Measurements from ENCODE around the gene THOC7.

THOC7 gene

GRCh38 chr3:63819151-63819398, 44.5 kb downstream of the THOC7 start, which contains the start of gene C3orf49:
TSS of gene C3orf49 (plus strand) at chr3:63819299. CDS start at chr3:63819472, 173 bp downstream.
- H3K36me3 ChIP-seq (ENCODE audit: control insufficient read depth, insufficient read depth, low read length): no peaks in the 10 kb centered on the region
- no peak within 1 kb of the TSS for H3K4me3 ChIP-seq (ENCODE audit: low read depth, low read length)
- H3K4me1 ChIP-seq (ENCODE audit: control insufficient read depth, insufficient read depth, low read length): peaks cover 2% of the 10 kb centered on the region
- H3K9me3 ChIP-seq (ENCODE audit: control insufficient read depth, insufficient read depth, low read length): no peaks in the 10 kb centered on the region
- H3K27me3 ChIP-seq (ENCODE audit: control insufficient read depth, insufficient read depth, low read length): no peaks in the 10 kb centered on the region
- H3K9ac ChIP-seq (ENCODE audit: low read depth, low read length): no peak within 1 kb of the TSS

DNA sequence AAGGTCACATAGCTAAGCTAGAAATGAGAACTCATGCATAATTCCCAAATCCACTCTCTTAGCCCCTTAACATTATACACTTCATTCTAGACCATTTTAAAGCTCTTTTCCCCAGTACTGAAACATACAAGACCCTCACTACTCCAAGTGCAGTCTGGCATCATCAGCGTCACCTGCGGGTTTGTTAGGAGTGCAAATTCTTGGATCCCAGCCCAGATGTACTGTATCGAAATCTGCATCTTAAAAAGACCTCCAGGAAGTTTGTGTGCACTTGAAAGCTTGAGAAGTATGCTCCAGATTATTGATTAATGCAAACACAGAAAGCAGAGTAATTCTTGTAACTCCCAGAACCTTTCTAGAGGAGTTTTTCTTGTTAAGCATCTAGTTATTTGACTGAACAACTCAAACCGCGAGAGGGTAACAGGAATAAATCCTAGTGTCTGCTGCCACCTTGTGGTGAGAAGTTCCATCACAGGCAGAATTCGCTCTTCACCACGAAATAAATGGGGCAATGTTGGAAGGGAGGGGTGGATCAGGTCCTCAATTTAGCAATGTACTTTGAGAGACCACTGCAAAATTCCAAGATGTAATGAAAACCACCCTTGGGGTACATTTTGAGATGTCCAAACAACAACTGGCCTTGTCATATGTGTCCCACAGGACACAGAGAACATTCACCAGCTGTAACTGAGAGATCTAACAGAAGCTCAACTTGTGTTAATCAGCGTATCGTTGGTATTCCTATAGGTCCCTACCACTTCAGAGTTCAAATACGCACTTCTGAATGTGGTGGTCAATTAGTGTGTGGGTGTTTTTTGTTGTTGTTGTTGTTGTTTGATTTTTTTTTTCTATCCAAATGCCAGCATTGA, 45.1 kb downstream of the THOC7 start:
- no peaks in the 10 kb centered on the region for H3K36me3 ChIP-seq (ENCODE audit: control insufficient read depth, insufficient read depth, low read length)
- H3K9me3 ChIP-seq (ENCODE audit: control insufficient read depth, insufficient read depth, low read length): no peaks in the 10 kb centered on the region
- no peak overlapping the region for H3K4me3 ChIP-seq (ENCODE audit: low read depth, low read length)
- no peak overlapping the region for H3K9ac ChIP-seq (ENCODE audit: low read depth, low read length)
- H3K27me3 ChIP-seq (ENCODE audit: control insufficient read depth, insufficient read depth, low read length): no peaks in the 10 kb centered on the region
- H3K4me1 ChIP-seq (ENCODE audit: control insufficient read depth, insufficient read depth, low read length): peaks cover 2% of the 10 kb centered on the region

DNA sequence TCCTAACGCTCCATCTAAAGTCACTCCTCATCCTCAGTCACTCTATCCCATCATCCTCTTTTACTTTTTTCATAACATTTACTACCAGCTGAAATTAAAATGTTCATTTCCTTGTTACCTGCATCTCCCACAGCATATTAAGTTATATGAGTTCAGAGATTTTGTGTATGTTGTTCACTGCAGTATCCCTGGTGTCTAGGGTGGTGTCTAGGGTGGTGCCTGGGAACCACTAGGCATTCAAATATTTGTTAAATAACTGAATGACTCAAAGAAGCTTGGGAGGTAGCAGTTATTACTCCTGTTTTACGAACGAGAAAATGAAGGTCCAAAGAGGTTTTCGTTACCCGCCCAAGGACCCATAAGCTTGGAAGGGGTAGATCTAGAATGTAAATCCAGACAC, 46.4 kb downstream of the THOC7 start:
- no peaks in the 10 kb centered on the region for H3K36me3 ChIP-seq (ENCODE audit: control insufficient read depth, insufficient read depth, low read length)
- H3K27me3 ChIP-seq (ENCODE audit: control insufficient read depth, insufficient read depth, low read length): no peaks in the 10 kb centered on the region
- H3K9ac ChIP-seq (ENCODE audit: low read depth, low read length): no peak overlapping the region
- H3K4me1 ChIP-seq (ENCODE audit: control insufficient read depth, insufficient read depth, low read length): peaks cover 2% of the 10 kb centered on the region
- H3K4me3 ChIP-seq (ENCODE audit: low read depth, low read length): no peak overlapping the region
- no peaks in the 10 kb centered on the region for H3K9me3 ChIP-seq (ENCODE audit: control insufficient read depth, insufficient read depth, low read length)

DNA sequence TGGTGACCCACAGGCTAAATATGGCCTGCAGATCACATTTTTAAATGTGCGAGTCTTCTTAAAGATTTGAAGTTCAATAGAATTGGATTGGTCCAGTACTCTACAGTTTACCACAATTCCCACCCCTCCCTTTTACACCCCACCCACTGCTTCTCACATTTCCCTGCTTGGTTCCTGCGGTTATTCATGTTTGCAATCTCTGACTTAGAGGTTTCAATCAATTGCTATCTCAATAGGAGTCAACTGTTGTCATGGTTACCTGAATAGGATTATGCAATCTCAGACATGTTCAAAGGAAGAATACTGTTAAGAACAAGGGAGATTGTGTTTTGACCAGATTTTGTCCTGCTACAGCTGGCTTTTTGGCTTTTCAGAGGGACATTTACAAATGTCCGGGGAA, 49.4 kb downstream of the THOC7 start:
- no peaks in the 10 kb centered on the region for H3K36me3 ChIP-seq (ENCODE audit: control insufficient read depth, insufficient read depth, low read length)

GRCh38 chr3:63809607-63810006, 54.0 kb downstream of the THOC7 start:
- Histone ChIP-seq H3K9ac (ENCODE audit: low read depth, low read length) (no peak overlapping the region), H3K4me3 (ENCODE audit: low read depth, low read length) (no peak overlapping the region), H3K4me1 (ENCODE audit: control insufficient read depth, insufficient read depth, low read length) (peaks cover 2% of the 10 kb centered on the region), H3K9me3 (ENCODE audit: control insufficient read depth, insufficient read depth, low read length) (no peaks in the 10 kb centered on the region), H3K36me3 (ENCODE audit: control insufficient read depth, insufficient read depth, low read length) (no peaks in the 10 kb centered on the region), H3K27me3 (ENCODE audit: control insufficient read depth, insufficient read depth, low read length) (no peaks in the 10 kb centered on the region)

More for the DNA sequence above, 49.4 kb downstream of the THOC7 start:
- no peak overlapping the region for H3K4me3 ChIP-seq (ENCODE audit: low read depth, low read length)
- peaks cover 2% of the 10 kb centered on the region for H3K4me1 ChIP-seq (ENCODE audit: control insufficient read depth, insufficient read depth, low read length)
- H3K9me3 ChIP-seq (ENCODE audit: control insufficient read depth, insufficient read depth, low read length): no peaks in the 10 kb centered on the region
- H3K9ac ChIP-seq (ENCODE audit: low read depth, low read length): no peak overlapping the region
- no peaks in the 10 kb centered on the region for H3K27me3 ChIP-seq (ENCODE audit: control insufficient read depth, insufficient read depth, low read length)

- Histone ChIP-seq H3K4me1 (ENCODE audit: control insufficient read depth, insufficient read depth, low read length) (no peaks in the 10 kb centered on the region), H3K9ac (ENCODE audit: low read depth, low read length) (no peak overlapping the region)
These were observed 55.0 kb downstream of the THOC7 start for GRCh38 chr3:63808633-63809032.

GRCh38 chr3:63807961-63808565, 55.5 kb downstream of the THOC7 start:
- Histone ChIP-seq H3K4me3 (ENCODE audit: low read depth, low read length) (no peak overlapping the region), H3K9me3 (ENCODE audit: control insufficient read depth, insufficient read depth, low read length) (no peaks in the 10 kb centered on the region), H3K9ac (ENCODE audit: low read depth, low read length) (no peak overlapping the region), H3K4me1 (ENCODE audit: control insufficient read depth, insufficient read depth, low read length) (no peaks in the 10 kb centered on the region), H3K36me3 (ENCODE audit: control insufficient read depth, insufficient read depth, low read length) (no peaks in the 10 kb centered on the region), H3K27me3 (ENCODE audit: control insufficient read depth, insufficient read depth, low read length) (no peaks in the 10 kb centered on the region)

More at GRCh38 chr3:63808633-63809032, 55.0 kb downstream of the THOC7 start:
- Histone ChIP-seq H3K27me3 (ENCODE audit: control insufficient read depth, insufficient read depth, low read length) (no peaks in the 10 kb centered on the region), H3K9me3 (ENCODE audit: control insufficient read depth, insufficient read depth, low read length) (no peaks in the 10 kb centered on the region), H3K36me3 (ENCODE audit: control insufficient read depth, insufficient read depth, low read length) (no peaks in the 10 kb centered on the region), H3K4me3 (ENCODE audit: low read depth, low read length) (no peak overlapping the region)

DNA sequence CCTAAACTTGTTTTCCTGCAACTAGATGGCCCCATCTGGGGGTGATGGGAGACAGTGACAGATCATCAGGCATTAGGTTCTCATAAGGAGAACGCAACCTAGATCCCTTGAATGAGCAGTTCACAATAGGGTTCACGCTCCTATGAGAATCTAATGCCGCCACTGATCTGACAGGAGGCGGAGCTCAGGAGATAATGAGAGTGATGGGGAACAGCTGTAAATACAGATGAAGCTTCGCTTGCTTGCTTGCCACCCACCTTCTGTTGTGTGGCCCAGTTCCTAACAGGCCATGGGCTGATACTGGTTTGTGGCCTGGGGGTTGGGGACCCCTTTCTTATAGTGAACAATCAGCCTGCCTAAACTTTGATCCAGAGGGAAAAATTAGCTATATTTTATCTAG, 59.7 kb downstream of the THOC7 start:
- no peak overlapping the region for H3K9ac ChIP-seq (ENCODE audit: low read depth, low read length)
- H3K36me3 ChIP-seq (ENCODE audit: control insufficient read depth, insufficient read depth, low read length): no peaks in the 10 kb centered on the region
- H3K4me1 ChIP-seq (ENCODE audit: control insufficient read depth, insufficient read depth, low read length): no peaks in the 10 kb centered on the region
- H3K27me3 ChIP-seq (ENCODE audit: control insufficient read depth, insufficient read depth, low read length): no peaks in the 10 kb centered on the region
- no peak overlapping the region for H3K4me3 ChIP-seq (ENCODE audit: low read depth, low read length)
- H3K9me3 ChIP-seq (ENCODE audit: control insufficient read depth, insufficient read depth, low read length): no peaks in the 10 kb centered on the region

GRCh38 chr3:63800097-63800496, 63.5 kb downstream of the THOC7 start:
- Histone ChIP-seq H3K9me3 (ENCODE audit: control insufficient read depth, insufficient read depth, low read length) (no peaks in the 10 kb centered on the region), H3K27me3 (ENCODE audit: control insufficient read depth, insufficient read depth, low read length) (no peaks in the 10 kb centered on the region), H3K4me3 (ENCODE audit: low read depth, low read length) (no peak overlapping the region), H3K36me3 (ENCODE audit: control insufficient read depth, insufficient read depth, low read length) (no peaks in the 10 kb centered on the region), H3K4me1 (ENCODE audit: control insufficient read depth, insufficient read depth, low read length) (no peaks in the 10 kb centered on the region), H3K9ac (ENCODE audit: low read depth, low read length) (no peak overlapping the region)

- Histone ChIP-seq H3K36me3 (ENCODE audit: control insufficient read depth, insufficient read depth, low read length) (no peaks in the 10 kb centered on the region), H3K9me3 (ENCODE audit: control insufficient read depth, insufficient read depth, low read length) (no peaks in the 10 kb centered on the region), H3K9ac (ENCODE audit: low read depth, low read length) (no peak overlapping the region), H3K4me1 (ENCODE audit: control insufficient read depth, insufficient read depth, low read length) (no peaks in the 10 kb centered on the region), H3K4me3 (ENCODE audit: low read depth, low read length) (no peak overlapping the region), H3K27me3 (ENCODE audit: control insufficient read depth, insufficient read depth, low read length) (no peaks in the 10 kb centered on the region)
These were observed 64.7 kb downstream of the THOC7 start for GRCh38 chr3:63798949-63799348.

GRCh38 chr3:63798544-63798943, 65.1 kb downstream of the THOC7 start:
- H3K4me1 ChIP-seq (ENCODE audit: control insufficient read depth, insufficient read depth, low read length): no peaks in the 10 kb centered on the region
- H3K4me3 ChIP-seq (ENCODE audit: low read depth, low read length): no peak overlapping the region
- no peaks in the 10 kb centered on the region for H3K27me3 ChIP-seq (ENCODE audit: control insufficient read depth, insufficient read depth, low read length)
- H3K9me3 ChIP-seq (ENCODE audit: control insufficient read depth, insufficient read depth, low read length): no peaks in the 10 kb centered on the region
- no peaks in the 10 kb centered on the region for H3K36me3 ChIP-seq (ENCODE audit: control insufficient read depth, insufficient read depth, low read length)
- no peak overlapping the region for H3K9ac ChIP-seq (ENCODE audit: low read depth, low read length)

DNA sequence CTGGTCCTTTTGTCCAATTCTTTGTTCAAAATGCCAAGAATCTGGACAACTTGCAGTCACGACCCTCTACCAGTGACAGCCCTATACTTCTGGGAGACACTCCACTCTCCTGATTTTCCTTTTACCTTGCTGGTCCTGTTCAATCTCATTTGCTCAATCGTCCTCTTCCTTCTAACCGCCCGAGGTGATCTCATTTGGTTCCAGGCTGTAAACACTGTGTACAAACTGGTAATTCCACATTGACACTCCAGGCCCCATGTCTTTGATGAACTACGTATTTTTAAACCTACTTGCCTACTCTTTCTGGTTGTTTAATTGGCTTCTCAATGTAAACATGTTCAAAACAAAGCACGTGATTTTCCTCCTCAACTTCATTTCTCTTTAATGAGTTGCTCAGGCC, 68.2 kb downstream of the THOC7 start:
- no peaks in the 10 kb centered on the region for H3K27me3 ChIP-seq (ENCODE audit: control insufficient read depth, insufficient read depth, low read length)
- H3K9me3 ChIP-seq (ENCODE audit: control insufficient read depth, insufficient read depth, low read length): no peaks in the 10 kb centered on the region
- H3K36me3 ChIP-seq (ENCODE audit: control insufficient read depth, insufficient read depth, low read length): no peaks in the 10 kb centered on the region
- no peak overlapping the region for H3K9ac ChIP-seq (ENCODE audit: low read depth, low read length)
- no peaks in the 10 kb centered on the region for H3K4me1 ChIP-seq (ENCODE audit: control insufficient read depth, insufficient read depth, low read length)
- no peak overlapping the region for H3K4me3 ChIP-seq (ENCODE audit: low read depth, low read length)
